CD4-positive, alpha-beta T cell (primary cell): ENCODE data around the gene ZNF446. TPM values are rescaled to one million over a fixed set of nuclear protein-coding genes. Genes with fewer than 3 reads are reported as not detected.

Experiments
- ATAC-seq: fragments of 200-7000 bp; cut with Tn5 transposase; one replicate; pipeline ENCODE4 v1.10.0; 2022; ENCODE audit warnings: mild to moderate bottlenecking; ENCODE audit not compliant: poor library complexity
- CTCF ChIA-PET: fragments of 350-600 bp; sonication (Branson Sonifier 250); formaldehyde crosslinking; loops from one replicate; lab custom pipeline; 2021; ENCODE audit warnings: antibody characterized with exemption, inconsistent platforms; lab: Charles Lee
- POLR2A ChIA-PET: fragments of 350-600 bp; sonication (Branson Sonifier 250); formaldehyde crosslinking; loops from one replicate; lab custom pipeline; 2021; ENCODE audit warnings: antibody characterized with exemption, inconsistent platforms; lab: Charles Lee
- DNase-seq, 14 experiments: peaks; one replicate each; pipeline ENCODE4 v3.0.0-alpha.2; 2013 to 2020; ENCODE audit warnings: mixed read lengths in 2 of 14
- H3K27ac ChIP-seq, 2 donors: one replicate each; pipeline versions ENCODE4 v1.5.1 to v1.7.0; 2013; ENCODE audit warnings: low read length in 2 of 2, low read depth in 1 of 2, mild to moderate bottlenecking in 1 of 2
- H3K27me3 ChIP-seq, 2 experiments: 1 replicate in 1 of 2; 2 replicates in 1 of 2; pipeline versions ENCODE4 v1.6.1 to v1.7.0; 2013; ENCODE audit warnings: low read length in 2 of 2, control low read depth in 1 of 2, mild to moderate bottlenecking in 1 of 2, moderate library complexity in 1 of 2; ENCODE audit not compliant: insufficient read depth in 2 of 2, control insufficient read depth in 1 of 2
- H3K36me3 ChIP-seq: one replicate; pipeline ENCODE4 v1.6.1; 2013; ENCODE audit warnings: low read length, control low read depth; ENCODE audit not compliant: insufficient read depth
- H3K4me1 ChIP-seq: one replicate; pipeline ENCODE4 v1.6.1; 2013; ENCODE audit warnings: low read length, control low read depth; ENCODE audit not compliant: insufficient read depth
- H3K4me3 ChIP-seq: one replicate; pipeline ENCODE4 v1.5.1; 2013; ENCODE audit warnings: mild to moderate bottlenecking, low read length, moderate library complexity
- H3K9me3 ChIP-seq, 2 experiments: 1 replicate in 1 of 2; 2 replicates in 1 of 2; pipeline versions ENCODE4 v1.6.1 to v1.7.0; 2013; ENCODE audit warnings: low read length in 2 of 2, mild to moderate bottlenecking in 2 of 2, control low read depth in 1 of 2, moderate library complexity in 1 of 2; ENCODE audit not compliant: control insufficient read depth in 1 of 2, insufficient read depth in 1 of 2
- H3K27ac Mint-ChIP-seq: one replicate; pipeline ENCODE4 v1.8.0; 2020; ENCODE audit warnings: mixed read lengths
- H3K27me3 Mint-ChIP-seq: one replicate; pipeline ENCODE4 v1.8.0; 2021; ENCODE audit warnings: mixed read lengths
- H3K36me3 Mint-ChIP-seq: one replicate; pipeline ENCODE4 v1.8.0; 2021; ENCODE audit warnings: low read depth, mixed read lengths
- H3K4me1 Mint-ChIP-seq: one replicate; pipeline ENCODE4 v1.8.0; 2021; ENCODE audit warnings: low read depth, mixed read lengths
- H3K4me3 Mint-ChIP-seq: one replicate; pipeline ENCODE4 v1.8.0; 2020; ENCODE audit warnings: mild to moderate bottlenecking, mixed read lengths
- H3K9me3 Mint-ChIP-seq: one replicate; pipeline ENCODE4 v1.8.0; 2020; ENCODE audit warnings: mixed read lengths
- CTCF ChIP-seq: fragments of 200-600 bp; IDR thresholded peaks from one replicate; pipeline ENCODE4 v1.8.0; 2022; ENCODE audit warnings: antibody characterized with exemption, mild to moderate bottlenecking
- intact Hi-C, 2 experiments: fragments of 100-400 bp; cut with DNase I in 1 of 2; cut with micrococcal nuclease in 1 of 2; formaldehyde crosslinking; loops; one replicate each; pipeline versions ENCODE4 v1.15.1 to v1.9.0; 2023 to 2025; cut with DNase I, micrococcal nuclease
- total RNA-seq, 174 experiments: library from RNA in 2 of 174; stranded (reverse) in 2 of 174; gene quantifications; one replicate each; pipeline ENCODE4 v1.2.3 and lab custom pipeline; 2021 to 2026

The ZNF446 gene
- total RNA-seq, 2 experiments from 2014 or later, result 13.6 to 14.6 TPM

GRCh38 chr19:58479303-58479702 lies 3.2 kb downstream of the ZNF446 start:
- no peaks in the 10 kb centered on the region for H3K27me3 Mint-ChIP-seq
- Histone ChIP-seq H3K4me3 (no peak overlapping the region), H3K9me3 (no peaks in the 10 kb centered on the region), H3K27me3 (no peaks in the 10 kb centered on the region), H3K4me1 (peaks cover 22% of the 10 kb centered on the region), H3K36me3 (peaks cover 3% of the 10 kb centered on the region), H3K27ac (no peak overlapping the region)
- peaks cover 8% of the 10 kb centered on the region for H3K36me3 Mint-ChIP-seq
- ATAC-seq, result no peak
- no peaks in the 10 kb centered on the region for H3K9me3 Mint-ChIP-seq
- H3K4me1 Mint-ChIP-seq, result peaks cover 22% of the 10 kb centered on the region
- DNase-seq, result no peak
- CTCF ChIA-PET, result no interaction called here
- no peak overlapping the region for H3K4me3 Mint-ChIP-seq
- no peak overlapping the region for H3K27ac Mint-ChIP-seq
- intact Hi-C loops, result loop anchor here (5.0 kb wide), 2 partner anchors 37 to 152 kb away; partner anchors contain the start of genes ZNF132 (in 1 of the 2) and ZSCAN22 (in 1 of the 2)
- POLR2A ChIA-PET, result no interaction called here
- TF ChIP-seq CTCF, result no peak

GRCh38 chr19:58479736-58480480 lies 3.8 kb downstream of the ZNF446 start:
- no peak for DNase-seq
- H3K36me3 ChIP-seq, result peaks cover 3% of the 10 kb centered on the region
- POLR2A ChIA-PET, result no interaction called here
- no peak for TF ChIP-seq CTCF
- no peaks in the 10 kb centered on the region for H3K27me3 ChIP-seq
- Mint-ChIP-seq H3K27me3 (no peaks in the 10 kb centered on the region), H3K4me3 (no peak overlapping the region), H3K27ac (no peak overlapping the region), H3K4me1 (peaks cover 17% of the 10 kb centered on the region), H3K36me3 (peaks cover 8% of the 10 kb centered on the region), H3K9me3 (no peaks in the 10 kb centered on the region)
- intact Hi-C loops, result loop anchor here (5.0 kb wide), 2 partner anchors 38 to 153 kb away; partner anchors contain the start of genes ZNF132 (in 1 of the 2) and ZSCAN22 (in 1 of the 2)
- H3K27ac ChIP-seq, result no peak overlapping the region
- H3K9me3 ChIP-seq, result no peaks in the 10 kb centered on the region
- CTCF ChIA-PET, result interaction anchor here (1.9 kb wide), 1 partner anchor 39 kb away, joined by 5 read pairs; the partner anchor contains the start of gene ZBTB45
- ATAC-seq, result no peak
- peaks cover 20% of the 10 kb centered on the region for H3K4me1 ChIP-seq
- no peak overlapping the region for H3K4me3 ChIP-seq

DNA sequence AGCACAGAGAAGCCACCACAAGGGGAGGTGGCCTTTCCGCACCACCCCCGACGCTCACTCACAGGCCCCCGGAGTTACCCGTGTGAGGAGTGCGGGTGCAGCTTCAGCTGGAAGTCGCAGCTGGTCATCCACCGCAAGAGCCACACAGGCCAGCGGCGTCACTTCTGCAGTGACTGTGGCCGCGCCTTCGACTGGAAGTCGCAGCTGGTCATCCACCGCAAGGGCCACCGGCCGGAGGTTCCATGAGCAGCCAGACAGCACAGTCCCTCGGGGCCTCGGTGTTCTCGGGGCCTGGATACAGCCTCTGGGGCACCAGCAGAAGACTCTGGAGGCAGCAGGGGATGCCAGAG lies 4.3 kb downstream of the ZNF446 start:
- intact Hi-C loops, result no loop called here
- no peak overlapping the region for H3K27ac ChIP-seq
- H3K9me3 Mint-ChIP-seq, result no peaks in the 10 kb centered on the region
- ATAC-seq, result no peak
- H3K4me3 ChIP-seq, result no peak overlapping the region
- H3K9me3 ChIP-seq, result no peaks in the 10 kb centered on the region
- no peak overlapping the region for H3K27ac Mint-ChIP-seq
- ChIA-PET CTCF (interaction anchor here (1.9 kb wide), 1 partner anchor 39 kb away, joined by 5 read pairs; the partner anchor contains the start of gene ZBTB45), POLR2A (no interaction called here)
- H3K36me3 Mint-ChIP-seq, result peaks cover 5% of the 10 kb centered on the region
- peaks cover 3% of the 10 kb centered on the region for H3K36me3 ChIP-seq
- no peak for TF ChIP-seq CTCF
- no peak overlapping the region for H3K4me3 Mint-ChIP-seq
- H3K4me1 Mint-ChIP-seq, result peaks cover 12% of the 10 kb centered on the region
- H3K27me3 ChIP-seq, result no peaks in the 10 kb centered on the region
- H3K4me1 ChIP-seq, result peaks cover 14% of the 10 kb centered on the region
- no peaks in the 10 kb centered on the region for H3K27me3 Mint-ChIP-seq
- DNase-seq, result no peak
